ENCODE data around the gene CCL17.

DNA sequence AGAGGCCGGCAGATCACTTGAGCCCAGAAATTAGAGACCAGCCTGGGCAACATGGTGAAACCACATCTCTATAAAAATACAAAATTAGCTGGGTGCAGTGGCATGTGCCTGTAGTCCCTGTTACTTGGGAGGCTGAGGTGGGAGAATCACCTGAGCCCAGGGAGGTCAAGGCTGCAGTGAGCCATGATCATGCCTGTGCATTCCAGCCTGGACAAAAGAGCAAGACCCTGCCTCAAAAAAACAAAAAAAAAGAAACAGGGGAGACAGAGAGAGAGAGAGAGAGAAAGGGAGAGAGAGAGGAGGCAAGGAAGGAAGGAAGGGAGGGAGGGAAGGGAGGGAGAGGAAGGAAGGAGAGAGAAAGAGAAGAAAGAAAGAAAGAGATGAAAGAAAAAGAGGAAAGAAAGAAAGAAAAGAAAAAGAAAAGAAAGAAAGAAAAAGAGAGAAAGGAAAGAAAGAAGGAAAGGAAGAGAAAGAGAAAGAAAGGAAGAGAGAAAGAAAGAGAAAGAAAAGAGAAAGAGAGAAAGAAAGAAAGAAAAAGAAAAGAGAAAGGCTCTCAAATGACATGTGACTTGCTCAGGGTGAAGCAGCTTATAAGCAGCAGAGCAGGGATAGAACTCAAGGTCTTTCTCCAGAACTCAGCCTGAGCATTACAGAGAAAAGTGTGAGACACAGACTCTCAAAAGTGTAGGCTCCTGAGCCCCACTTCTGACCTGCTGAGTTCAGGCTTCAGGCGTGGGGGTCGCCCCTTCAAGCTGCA lies 16.8 kb upstream of the CCL17 start:
- TF ChIP-seq, protein P1, sequence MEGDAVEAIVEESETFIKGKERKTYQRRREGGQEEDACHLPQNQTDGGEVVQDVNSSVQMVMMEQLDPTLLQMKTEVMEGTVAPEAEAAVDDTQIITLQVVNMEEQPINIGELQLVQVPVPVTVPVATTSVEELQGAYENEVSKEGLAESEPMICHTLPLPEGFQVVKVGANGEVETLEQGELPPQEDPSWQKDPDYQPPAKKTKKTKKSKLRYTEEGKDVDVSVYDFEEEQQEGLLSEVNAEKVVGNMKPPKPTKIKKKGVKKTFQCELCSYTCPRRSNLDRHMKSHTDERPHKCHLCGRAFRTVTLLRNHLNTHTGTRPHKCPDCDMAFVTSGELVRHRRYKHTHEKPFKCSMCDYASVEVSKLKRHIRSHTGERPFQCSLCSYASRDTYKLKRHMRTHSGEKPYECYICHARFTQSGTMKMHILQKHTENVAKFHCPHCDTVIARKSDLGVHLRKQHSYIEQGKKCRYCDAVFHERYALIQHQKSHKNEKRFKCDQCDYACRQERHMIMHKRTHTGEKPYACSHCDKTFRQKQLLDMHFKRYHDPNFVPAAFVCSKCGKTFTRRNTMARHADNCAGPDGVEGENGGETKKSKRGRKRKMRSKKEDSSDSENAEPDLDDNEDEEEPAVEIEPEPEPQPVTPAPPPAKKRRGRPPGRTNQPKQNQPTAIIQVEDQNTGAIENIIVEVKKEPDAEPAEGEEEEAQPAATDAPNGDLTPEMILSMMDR (IDR thresholded peaks at IDR 0.05) = no peak
- TF ChIP-seq POLR2AphosphoS5 (IDR thresholded peaks at IDR 0.05) = no peak
- TF ChIP-seq EP300 (IDR thresholded peaks at IDR 0.05) = no peak

All from upper lobe of left lung (tissue), 4 donors.